HG03175 (cell line): ENCODE measurements around the gene KCNT1.

Source experiments
- ATAC-seq: cut with Tn5 transposase; IDR thresholded peaks from one replicate; pipeline ENCODE4 v1.9.1; 2021; ENCODE audit warnings: mild to moderate bottlenecking, moderate library complexity; ENCODE audit not compliant: unreplicated experiment

The KCNT1 gene

DNA sequence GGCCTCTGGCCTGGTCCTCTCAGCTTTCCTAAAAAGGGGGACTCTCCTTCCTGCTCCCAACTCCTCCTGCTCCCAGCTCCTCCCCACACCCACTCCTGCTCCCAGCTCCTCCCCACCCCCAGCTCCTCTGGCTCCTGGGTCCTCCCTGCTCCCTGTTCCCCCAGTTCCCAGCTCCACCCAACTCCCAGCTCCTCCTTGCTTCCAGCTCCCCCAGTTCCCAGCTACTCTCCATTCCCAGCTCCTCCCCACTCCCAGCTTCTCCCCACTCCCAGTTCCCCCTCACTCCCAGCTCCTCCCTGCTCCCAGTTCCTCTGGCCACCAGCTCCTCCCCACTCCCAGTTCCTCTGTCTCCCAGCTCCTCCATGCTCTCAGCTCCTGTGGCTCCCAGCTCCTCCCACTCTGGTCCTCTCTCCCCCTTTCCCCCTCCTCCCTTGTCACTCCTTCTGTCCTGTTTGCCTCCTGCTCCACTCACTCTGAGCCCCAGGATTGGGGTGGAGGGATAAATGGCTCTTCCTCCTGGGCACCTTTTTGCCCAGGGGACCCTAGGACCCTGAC, 75.7 kb downstream of the KCNT1 start:
- no peak for ATAC-seq

DNA sequence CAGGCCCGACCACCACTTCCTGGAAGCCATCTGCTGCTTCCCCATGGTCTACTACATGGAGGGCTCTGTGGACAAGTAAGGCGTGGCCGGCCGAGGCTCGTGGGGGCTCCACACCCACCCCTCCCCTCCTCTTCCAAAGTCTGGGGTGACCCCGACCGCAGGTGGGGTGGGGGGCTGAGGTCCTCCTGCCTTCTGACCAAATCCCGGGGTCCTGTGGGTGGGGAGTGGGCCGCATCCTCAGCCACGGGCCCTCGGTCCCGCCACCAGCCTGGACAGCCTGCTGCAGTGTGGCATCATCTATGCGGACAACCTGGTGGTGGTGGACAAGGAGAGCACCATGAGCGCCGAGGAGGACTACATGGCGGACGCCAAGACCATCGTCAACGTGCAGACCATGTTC, 76.4 kb downstream of the KCNT1 start:
- ATAC-seq = no peak

DNA sequence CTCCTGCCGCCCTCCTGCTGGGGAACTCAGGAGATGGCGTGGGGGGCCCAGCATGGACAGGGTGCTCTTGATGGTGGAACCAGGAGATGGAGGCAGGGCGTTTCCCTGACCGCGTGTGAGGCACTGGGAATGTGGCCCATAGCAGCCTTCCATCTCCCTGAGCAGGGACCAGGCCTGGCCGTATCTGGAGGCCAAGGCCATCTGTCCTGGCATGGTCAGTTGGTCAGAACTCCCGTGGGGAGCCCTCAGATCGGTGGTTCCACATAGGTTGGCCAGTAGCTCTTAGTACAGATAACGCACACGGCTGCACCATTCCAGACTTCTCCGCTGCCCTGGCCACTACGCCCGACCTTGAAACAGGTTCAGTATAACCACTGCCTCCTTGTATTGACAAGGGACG, 77.6 kb downstream of the KCNT1 start:
- ATAC-seq = no peak

DNA sequence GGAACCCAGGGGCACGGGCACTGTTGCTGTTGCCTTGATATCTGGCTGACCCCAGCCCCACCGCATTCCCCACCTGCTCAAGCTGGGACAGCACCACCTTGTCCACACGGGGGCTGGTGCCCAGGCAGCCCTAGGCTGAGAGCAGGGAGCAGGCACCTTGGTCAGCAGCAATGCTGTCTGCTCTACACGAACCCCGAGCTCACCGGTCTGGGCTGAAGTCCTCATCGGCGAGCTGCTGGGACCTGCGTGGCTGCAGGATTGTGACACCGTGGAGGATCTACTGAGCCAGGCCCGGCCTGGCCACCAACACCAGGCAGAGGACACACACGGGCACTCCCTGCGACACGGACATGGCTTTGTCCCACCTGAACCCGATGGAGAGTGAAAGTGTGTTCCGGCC, 78.1 kb downstream of the KCNT1 start:
- no peak for ATAC-seq

DNA sequence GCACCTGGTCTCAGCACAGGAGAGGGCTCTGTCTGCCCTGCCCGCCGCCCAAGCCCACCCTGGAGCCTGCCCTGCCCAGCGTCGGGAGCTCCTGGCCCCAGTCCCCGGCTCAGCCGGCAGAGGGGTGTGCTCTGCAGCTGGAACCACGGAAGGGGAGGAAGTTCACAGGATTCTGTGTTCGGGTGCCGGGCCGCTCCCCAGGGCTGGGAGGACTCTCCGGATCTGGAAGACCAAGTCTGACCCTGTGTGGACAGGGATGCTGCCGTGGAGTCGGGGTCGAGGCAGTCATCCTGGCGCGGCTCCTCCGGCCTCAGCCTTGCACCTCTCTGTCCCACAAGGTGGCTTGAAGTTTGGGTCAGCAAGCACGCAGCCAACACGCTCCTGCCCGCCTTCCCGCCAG, 78.6 kb downstream of the KCNT1 start:
- no peak for ATAC-seq

DNA sequence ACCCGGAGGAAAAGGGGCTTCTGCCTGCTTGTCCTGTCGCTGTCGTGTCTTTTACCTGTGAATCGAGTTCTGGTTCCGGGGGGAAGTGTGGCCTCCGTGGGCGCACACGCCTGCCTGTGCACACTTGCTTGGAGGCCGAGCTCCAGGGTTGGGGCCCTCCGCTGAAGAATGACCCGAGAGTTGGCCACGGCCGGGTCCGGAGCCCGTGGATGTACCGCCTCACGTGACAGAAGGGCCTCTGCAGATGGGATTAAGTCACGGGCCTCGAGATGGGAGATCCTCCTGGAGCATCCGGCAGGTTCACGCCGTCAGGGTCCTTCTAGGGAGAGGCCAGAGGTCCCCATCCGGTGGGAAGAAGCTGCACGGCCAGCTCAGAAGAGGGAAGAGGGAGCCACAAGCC, 81.0 kb downstream of the KCNT1 start:
- ATAC-seq = no peak

DNA sequence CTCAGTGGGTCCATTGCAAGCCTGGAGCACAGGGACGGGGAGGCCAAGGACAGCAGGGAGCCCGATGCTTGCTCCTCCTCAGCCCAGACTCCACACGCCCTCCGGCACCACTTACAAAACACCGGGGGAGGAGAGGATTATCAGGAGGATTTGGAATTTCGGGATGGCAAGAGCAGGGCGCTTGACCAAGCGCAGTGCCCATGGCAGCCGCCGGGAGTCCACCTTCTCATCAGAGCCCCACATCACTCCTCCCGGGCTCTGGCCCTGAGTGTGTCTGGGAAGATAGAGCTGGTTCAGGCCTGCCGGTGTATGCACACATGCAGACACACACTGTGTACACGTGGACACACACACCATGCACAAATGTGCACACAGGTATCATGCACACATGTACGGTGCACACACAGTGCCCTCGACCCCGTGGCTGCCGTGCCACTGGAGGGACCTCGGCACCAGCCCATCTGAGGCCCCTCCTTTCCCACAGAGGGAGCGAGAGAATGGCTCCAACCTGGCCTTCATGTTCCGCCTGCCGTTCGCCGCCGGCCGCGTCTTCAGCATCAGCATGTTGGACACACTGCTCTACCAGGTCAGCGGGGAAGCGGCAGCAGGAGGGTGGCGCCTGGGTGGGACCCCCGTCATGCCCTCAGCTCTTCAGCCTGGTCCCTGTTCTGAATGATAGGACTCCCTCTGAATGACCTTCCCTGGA, 81.7 kb downstream of the KCNT1 start:
- ATAC-seq = no peak

DNA sequence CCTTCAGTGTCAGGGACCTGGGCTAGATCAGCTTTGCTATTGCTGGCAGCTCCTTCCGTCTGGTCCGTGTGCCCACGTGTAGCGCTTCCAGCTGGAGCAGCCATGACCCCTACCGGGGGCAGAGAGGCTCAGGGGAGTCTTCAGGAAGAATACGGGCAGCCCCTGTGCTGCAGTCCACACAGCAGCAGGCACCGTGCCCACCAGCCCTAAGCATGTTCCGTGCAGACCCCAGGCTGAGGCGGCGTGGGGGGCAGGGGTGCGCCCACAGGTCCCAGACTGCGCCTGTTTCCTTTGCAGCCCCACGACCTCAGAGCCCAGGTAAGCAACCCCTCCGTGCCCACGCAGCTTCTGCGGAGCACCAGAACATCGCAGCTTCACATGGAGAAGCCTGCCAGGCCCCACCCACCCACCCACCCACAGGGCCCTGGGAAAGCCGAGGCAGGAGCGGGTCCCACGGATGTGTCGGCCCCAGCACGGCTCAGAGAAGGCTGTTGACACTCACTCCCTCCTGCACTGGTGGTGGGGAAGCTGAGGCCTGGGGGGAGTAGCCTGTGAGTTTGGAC, 83.1 kb downstream of the KCNT1 start:
- ATAC-seq = no peak

DNA sequence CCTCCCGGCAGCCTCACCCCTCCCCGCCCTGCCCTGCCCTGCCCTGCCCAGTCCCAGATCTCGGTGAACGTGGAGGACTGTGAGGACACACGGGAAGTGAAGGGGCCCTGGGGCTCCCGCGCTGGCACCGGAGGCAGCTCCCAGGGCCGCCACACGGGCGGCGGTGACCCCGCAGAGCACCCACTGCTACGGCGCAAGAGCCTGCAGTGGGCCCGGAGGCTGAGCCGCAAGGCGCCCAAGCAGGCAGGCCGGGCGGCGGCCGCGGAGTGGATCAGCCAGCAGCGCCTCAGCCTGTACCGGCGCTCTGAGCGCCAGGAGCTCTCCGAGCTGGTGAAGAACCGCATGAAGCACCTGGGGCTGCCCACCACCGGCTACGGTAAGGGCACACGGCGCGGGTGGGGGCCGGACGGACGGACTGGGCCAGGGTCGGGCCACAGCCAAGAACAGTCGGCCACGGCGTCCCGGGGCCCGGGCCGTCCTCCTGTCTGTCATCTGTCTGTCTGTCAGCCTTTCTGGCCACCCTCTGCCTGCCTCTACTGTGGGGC, 84.2 kb downstream of the KCNT1 start:
- ATAC-seq = no peak

DNA sequence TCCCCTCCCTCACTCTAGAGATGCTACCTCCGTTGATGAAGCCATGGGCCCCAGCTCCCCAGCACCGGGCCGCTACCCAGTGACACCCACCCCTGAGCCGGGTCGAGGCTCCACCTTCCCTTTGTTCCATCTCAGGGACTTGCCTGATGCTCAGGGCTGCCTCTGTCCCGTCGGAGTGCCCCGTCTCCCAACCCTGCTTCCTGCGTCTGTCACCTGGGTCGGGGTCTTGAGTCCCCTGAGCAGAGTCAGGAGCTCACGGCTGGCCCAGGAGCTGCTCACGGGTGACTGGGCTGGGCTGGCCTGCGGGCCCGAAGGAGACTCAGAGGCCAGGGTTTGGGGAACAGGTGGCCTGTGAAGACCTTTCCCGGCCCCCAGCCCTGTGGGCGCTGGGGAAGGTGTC, 85.3 kb downstream of the KCNT1 start:
- no peak for ATAC-seq

DNA sequence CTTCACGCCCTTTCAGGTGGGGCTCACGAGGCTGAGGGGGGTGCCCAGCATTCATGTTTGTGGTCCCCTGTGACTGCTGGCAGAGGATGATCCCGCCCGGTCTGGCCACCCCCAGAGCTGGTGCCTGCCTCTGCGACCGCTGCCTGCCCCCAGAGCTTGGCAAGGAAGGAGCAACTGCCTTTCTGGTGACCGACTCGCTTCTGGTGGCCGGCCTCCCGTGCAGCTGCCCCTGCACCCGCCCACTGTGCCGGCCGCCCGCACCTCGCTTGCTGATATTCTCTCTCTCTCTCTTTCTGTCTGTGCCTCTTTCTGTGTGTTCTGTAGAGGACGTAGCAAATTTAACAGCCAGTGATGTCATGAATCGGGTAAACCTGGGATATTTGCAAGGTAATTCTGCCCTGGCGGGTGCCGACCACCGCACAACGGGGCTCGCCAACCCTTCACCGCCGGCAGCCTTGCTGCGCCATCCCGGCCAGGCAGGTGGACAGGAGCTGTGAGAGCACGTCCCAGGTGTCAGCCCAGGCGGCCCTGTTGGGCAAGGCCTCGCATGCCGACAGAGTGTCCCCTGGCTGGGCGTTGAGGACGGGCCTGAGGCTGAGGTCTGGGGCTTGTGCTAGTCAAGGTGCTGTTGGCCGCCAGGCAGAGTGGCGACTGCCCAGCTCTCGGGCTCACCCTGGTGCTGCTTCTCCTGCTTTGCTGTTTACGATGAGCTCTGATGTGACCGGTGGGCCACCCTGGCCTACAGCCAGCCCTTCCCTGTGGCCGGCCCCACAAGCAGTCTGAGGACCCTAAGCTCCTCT, 86.0 kb downstream of the KCNT1 start:
- no peak for ATAC-seq

DNA sequence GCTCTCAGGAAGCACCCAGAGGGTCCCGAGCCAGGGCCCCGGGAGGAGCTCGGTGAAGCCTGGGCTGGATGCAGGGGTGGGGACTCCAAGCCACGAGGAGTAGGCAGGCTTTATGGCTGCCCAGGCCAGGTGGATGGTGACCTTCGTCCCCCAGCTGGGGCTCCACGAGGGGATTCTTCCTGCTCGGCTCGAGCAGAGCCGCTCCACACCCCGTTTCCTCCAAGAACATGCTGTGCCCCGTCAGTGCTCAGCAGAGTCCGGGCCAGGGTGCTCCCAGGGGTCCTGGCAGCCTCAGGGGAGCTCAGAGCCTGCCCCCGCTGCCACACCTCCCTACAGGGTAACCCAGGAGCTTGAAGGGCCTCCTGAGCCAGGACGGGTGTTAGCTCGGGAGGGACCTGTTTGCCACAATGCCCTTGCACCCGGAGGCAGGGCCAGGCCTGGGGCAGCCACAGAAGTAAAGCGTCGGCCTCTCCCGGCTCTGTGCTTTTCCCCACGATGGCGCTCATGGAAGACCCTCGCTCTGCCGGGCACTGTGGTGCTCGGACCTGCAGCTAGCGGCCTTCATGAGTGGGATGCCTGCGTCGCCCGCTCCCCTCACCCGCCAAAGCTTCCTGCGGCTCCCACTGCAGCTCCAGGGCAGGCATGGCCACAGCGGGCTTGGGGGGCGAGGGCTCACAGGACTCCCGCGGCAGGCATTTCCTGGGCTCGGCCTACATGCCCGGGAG, 86.8 kb downstream of the KCNT1 start:
- ATAC-seq = no peak

DNA sequence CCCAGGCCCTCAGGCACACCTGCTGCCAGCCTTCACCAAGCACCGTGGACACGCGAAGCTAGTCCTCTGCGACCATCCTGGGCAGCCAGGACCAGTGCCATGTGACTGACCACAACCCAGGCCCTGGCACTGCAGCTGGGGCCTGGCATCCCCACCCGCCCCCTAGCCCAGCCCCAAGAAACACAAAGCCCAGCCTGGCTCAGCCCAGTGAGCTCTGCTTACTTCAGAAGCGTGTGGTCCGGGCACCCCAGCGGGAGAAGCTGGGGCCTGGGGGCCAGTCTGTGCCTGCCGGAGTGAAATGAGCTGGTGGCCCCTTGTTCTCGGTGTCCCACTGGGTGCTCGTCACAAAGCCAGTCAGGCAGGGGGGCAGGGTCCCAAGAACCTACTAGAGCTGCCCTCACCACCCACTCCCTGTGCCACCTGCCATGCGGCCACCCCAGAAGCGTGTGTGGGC, 87.9 kb downstream of the KCNT1 start:
- ATAC-seq = no peak

DNA sequence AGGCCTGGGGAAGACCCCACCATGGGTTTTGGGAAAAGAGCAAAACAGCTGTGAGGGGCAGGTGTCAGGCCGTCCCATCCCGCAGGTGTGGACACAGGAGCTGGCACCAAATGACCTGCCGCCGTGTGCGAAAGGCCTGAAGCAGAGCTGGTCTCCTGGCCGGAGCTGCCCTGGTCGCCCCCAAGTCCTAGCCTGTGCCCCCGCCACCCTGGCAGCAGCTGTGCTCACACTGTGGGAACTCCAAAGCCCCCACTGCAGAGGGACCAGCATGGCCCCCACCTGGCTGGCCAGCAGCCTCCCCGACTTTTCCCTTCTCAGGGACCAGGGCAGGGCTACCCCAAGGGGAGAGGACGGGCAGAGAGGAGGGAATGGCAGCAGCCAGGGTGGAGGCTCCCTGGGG, 88.4 kb downstream of the KCNT1 start:
- no peak for ATAC-seq

DNA sequence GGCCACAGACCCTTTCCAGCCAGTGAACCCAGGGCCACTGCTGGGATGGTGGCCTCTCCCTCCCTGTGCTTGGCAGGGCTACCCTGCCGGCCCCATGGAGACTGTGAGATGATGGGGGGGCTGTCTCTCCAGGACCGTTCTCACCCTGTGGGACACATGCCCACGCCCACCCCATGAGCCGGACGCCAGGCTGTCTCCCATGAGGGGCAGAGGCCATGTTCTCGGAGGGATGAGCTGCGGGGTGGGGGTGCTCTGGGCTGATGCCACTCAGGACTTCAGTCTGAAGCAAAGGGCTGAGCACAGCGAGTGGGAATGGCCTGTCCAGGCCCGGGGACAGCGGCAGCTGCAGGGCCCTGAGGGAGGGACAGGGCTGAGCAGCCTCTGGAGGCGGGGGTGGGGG, 88.9 kb downstream of the KCNT1 start:
- ATAC-seq = no peak

DNA sequence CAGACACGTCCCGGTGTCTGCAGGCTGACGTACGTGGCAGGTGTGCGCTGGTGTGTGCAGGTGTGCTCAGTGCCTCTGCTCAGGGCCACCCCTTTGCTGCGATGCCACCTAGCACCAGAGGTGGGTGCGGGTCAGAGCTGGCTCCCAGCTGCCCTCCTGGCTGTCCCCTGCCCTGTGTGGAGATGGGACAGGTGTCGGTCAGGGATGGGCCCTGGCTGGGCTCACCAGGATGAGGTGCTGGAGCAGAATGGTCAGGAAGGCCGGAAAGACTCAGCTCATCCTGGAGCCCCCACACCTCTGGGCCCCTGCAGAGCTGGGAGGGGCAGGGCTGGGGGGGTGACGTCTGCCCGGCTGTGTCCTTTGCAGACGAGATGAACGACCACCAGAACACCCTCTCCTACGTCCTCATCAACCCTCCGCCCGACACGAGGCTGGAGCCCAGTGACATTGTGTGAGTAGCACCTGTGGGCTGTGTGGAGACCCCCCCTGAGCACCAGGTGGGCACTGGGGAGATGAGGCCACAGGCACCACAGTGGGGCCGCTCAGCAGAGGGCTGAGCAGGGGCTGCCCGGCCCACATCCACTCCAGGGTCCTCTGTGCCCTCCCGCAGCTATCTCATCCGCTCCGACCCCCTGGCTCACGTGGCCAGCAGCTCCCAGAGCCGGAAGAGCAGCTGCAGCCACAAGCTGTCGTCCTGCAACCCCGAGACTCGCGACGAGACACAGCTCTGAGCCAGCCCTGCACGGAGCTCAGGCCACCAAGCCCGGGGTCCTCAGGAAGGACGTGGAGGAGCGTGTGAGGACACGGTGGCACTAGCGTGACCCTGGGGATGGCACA, 89.7 kb downstream of the KCNT1 start:
- no peak for ATAC-seq

DNA sequence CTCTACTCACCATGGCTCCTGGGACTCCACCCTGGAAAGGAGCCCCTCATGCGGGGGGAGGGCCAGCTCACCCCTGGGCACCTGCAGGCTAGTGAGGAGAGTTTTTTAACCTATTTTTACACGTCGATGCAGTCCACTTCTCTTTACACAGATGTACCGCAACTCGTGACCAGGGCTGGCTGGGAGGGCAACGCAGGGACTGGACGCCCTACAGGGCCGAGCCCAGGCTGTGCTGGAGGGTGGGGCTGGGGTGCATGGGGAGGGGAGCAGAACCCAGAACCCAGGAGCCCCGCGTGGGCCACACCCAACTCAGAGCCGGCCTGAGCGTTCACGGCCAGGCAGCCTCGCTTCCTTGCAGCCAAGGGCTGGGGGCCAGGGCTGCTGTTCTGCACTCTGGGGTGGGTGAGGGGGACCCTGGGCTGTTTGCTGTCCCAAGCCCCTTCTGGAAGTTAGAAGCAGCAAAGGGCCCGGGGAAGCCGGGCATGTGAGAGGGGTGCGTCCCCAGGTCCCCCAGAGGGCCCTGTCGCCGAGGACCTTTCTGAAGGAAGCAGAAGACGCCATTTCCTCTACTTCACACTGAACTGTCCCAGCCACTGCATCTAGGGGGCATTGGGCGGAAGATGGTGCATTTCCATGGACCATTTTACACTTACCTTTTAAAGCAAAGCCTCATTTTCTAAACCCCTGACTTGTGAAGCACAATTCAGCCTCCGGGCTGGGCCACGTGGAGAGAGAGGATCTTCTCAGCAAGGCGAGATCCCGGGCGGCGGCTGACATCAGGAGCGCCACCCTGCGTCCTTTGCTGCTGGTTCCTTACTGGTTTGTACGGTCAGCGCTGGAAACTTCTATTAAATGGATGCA, 90.5 kb downstream of the KCNT1 start:
- no peak for ATAC-seq

DNA sequence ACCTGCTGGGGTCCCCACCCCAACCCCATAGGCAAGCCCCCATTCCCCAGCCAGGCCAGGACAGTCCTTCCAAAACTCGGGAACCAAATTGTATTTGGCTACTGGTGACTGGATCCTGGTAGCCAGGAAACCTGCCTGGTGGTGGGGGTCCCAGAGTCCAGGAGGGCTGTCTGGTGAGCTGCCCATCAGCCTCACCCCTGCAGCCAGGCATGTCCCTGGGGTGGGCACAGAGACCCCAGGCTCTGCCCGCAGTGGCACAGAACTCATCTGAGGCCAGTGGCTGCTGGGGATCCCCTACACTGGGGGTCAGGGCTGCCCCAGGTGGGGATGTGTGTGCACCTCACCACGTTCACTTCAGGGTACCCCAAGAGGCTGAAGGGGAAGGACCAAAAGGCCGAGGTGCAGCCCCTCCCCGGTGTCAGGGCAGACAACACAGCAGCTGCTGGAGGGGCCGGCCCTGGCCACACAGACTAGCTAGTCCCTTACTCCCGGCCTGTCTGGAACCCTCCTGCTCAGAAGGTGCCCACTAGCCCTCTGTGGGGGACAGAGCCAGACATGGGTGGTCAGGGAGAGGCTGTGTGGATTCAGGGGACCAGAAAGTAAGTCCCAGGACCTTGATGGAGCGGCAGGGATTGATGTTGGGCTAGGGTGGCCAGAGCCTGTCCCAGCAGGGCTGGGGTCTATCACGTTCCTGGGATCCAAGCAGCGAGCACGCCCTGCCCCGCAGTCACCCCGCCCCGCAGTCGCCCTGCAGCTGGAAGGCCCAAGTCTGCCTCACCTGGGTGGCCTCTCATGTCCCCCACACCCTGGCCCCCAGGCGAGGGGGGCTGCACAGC, 91.5 kb downstream of the KCNT1 start:
- no peak for ATAC-seq
